ENCODE results near the gene MUC20.

Gene MUC20

GRCh38 chr3:195755791-195756676 lies 35.3 kb downstream of the MUC20 start:
- DNase-seq (ENCODE audit: low read depth): no peak

GRCh38 chr3:195757438-195757770 lies 36.6 kb downstream of the MUC20 start:
- no peak for DNase-seq (ENCODE audit: low read depth)

- no peak for DNase-seq (ENCODE audit: low read depth)
Observed at GRCh38 chr3:195757827-195758226, 37.0 kb downstream of the MUC20 start.

- DNase-seq (ENCODE audit: low read depth): no peak
Observed at GRCh38 chr3:195758721-195759353, 38.1 kb downstream of the MUC20 start.

GRCh38 chr3:195760345-195761122 lies 39.8 kb downstream of the MUC20 start:
- DNase-seq (ENCODE audit: low read depth): no peak

- DNase-seq (ENCODE audit: low read depth): no peak
Observed at GRCh38 chr3:195761123-195761566, 40.4 kb downstream of the MUC20 start.

DNA sequence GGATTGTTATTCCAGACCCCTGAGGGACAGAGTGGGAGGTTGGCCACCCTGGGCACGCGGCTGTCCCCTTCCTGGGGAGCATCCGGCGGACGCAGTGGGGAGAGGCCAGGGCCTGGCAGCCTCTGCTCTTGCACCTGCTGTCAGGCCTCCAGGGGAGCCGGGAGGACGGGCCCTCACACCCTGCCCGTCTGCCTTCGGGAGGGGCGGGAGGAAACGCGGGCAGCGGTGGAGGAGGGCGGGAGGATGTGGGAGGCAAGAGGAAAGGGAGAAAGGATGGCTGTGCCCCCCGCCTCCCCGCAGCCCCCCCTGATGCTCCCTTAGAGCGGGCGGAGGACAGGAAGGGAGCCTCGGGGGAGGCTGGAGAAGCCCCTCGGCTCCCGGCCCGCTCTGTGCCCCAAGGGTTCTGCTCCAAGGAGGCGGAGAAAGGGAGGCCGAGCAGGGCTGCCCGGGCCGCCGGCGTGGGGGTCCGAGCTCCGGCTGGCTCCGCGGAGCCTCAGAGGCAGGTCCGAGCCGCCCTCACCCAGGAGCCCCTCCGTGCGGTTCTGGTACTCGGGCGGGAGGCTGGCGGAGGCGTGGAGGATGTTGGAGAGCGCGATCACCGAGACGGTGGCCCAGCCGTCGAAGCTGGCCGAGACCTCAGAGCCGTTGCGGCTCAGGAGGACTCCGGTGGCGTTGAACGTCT lies 40.9 kb downstream of the MUC20 start:
- no peak for DNase-seq (ENCODE audit: low read depth)

GRCh38 chr3:195762249-195762585 lies 41.4 kb downstream of the MUC20 start:
- DNase-seq (ENCODE audit: low read depth): no peak

- no peak for DNase-seq (ENCODE audit: low read depth)
Observed at GRCh38 chr3:195762611-195763010, 41.8 kb downstream of the MUC20 start.

DNA sequence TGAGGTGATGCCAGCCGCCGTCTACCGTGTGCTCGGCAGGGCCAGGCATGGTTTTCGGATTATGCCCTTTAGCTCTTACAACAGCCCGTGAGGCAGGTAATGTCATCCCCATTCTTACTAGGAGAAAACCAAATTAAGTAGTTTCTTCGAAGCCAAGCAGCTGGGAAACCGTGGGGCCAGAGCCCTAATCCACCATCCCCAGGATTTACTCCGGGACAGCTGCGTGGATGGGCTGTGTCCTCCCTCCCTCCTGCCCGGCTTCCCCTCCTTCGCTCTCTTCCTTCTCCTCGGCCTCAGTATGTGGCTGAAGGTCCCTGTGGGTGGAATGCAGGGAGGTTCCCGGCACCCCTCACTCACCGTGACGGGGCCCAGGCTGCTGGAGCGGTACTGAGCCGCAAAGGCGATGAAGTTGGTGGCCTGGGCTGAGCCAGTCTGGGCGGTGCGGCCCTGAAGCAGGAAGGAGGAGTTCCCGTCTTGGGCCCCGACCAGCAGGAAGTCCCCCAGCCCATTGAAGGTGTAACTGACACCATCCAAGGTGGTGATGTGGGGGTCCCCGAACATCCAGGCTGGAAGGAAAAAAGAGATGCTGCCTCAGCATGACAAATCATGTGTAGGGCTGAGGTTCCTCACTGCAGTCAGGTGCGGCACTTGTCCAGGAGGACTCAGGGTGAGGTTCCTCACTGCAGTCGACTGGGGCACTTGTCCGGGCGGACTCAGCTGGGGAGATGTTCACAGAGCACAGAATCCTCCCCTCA lies 42.5 kb downstream of the MUC20 start:
- DNase-seq (ENCODE audit: low read depth): no peak

GRCh38 chr3:195763843-195764825 lies 43.4 kb downstream of the MUC20 start:
- no peak for DNase-seq (ENCODE audit: low read depth)

GRCh38 chr3:195764961-195765706 lies 44.4 kb downstream of the MUC20 start:
- no peak for DNase-seq (ENCODE audit: low read depth)

DNA sequence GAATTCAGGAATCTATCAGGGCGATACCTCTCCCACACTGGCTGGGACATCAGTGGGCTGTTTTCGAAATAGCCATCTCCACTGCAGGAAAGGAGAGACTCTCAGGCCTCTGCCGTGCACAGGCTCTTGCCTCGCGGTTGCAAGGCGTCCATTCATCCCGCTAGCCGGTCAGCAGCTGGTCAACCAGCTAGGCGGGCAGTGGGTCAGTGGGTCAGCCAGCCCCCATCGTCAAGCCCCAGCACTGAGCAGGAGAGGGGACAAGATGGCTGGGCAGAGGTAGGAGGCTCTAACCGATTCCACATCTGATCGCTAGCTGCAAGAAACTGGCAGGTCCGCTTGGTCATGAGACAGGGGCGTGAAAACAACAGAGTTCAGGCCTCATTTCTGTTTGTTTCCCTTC lies 45.9 kb downstream of the MUC20 start:
- no peak for DNase-seq (ENCODE audit: low read depth)

- DNase-seq (ENCODE audit: low read depth): no peak
Observed at GRCh38 chr3:195767792-195768191, 47.0 kb downstream of the MUC20 start.

DNA sequence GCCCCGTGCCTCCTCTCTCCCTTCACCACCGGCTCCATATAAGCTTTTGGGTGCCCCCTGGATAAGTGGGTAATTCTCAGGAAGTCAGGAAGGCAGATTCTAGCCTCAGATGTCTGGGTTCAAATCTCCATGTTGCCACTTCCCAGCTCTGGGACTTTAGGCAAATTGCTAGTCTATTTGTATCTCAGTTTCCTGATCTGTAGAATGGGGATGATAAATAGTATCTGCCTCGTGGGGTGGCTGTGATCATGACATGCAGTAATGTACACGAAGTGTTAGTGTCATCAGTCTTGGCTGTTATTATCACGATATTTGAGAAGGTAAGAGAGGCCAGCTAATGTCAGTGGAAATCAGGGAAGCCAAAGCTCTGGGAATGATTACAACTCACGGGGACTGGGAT lies 47.6 kb downstream of the MUC20 start:
- DNase-seq (ENCODE audit: low read depth): no peak

DNA sequence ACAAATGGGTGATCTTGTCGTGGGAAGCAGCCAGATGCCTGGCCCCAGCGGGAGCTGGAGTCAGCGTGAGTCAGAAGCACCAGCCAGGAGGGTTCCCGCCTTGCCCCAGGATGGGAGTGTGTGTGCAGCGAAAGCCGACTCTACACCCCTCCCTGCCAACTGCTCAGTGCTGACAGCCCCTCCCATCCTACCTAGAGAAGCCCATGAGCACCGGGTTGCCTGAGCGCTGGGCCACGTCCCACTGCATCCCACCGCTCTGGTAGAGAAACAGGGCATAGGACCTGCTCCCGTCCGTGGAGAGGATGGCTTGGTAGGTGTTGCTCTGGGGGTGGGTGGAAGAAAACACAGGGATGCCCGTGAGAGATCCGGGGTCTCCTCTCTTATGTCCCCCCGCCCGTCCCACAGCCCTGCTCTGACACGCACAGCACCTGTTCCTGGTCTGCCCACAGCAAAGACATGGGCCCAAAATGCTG lies 48.1 kb downstream of the MUC20 start:
- DNase-seq (ENCODE audit: low read depth): no peak

DNA sequence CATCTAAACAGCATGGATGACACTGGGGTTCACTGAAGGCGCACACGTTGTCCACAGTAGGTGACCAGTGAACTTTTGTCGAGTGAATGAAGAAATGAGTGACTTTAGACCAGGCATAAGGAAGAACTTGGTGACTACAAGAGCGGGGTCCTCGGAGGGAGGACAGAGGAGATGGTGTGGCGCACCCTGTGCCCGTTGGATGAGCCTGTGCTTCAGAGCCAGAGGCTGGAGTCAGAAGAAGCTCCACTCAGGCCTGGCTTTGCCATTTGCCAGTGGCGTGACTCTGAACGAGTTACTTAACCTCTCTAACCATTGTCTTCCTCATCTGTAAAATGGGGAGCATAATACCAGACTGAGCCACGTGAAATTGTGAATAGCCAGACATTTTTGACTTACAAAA lies 48.8 kb downstream of the MUC20 start:
- no peak for DNase-seq (ENCODE audit: low read depth)

DNA sequence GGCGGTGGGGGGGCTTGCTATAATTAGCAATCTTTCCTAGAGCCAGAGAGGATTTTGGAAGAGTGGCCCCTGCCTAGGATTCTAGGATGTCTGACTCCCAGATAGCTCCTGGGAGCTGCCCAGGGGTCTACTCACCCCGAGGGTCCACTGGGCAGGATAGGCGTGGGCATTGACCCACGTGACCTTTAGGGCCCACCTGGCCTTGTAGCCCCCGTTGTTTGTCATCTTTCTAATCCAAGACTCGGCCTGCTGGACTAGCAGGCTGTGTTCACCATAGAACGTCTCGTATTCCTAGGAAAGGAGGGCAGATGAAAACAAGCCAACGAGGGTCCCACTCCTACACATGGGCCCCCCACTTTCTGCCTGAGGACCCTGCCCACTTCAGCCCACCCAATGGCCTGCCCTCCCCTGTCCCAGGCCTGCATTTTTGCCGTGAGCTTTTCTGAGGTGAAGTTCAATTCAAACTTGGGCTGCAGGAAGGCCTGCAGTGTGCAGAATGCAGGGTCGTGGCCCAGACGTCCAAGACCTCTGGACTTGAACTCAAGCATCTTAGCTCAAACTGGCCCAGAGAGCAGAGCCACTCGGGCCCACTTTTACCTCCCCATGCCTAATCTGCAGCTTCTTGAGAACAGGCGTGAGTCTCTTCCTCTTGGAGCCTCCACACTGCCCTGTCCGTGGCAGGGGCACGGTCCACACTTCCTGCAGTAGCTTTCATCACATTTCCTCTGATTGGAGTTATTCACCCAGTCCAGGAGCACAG lies 49.5 kb downstream of the MUC20 start:
- DNase-seq (ENCODE audit: low read depth): no peak
